ENCODE results near the gene YKT6. TPM values are rescaled to one million over a fixed set of nuclear protein-coding genes. Genes with fewer than 3 reads are reported as not detected.

The YKT6 gene
- total and polyA plus RNA-seq, 2 donors (not counting 3 experiments of a cell fraction or from before 2014, with no cell fraction given), result 117 to 120 TPM

DNA sequence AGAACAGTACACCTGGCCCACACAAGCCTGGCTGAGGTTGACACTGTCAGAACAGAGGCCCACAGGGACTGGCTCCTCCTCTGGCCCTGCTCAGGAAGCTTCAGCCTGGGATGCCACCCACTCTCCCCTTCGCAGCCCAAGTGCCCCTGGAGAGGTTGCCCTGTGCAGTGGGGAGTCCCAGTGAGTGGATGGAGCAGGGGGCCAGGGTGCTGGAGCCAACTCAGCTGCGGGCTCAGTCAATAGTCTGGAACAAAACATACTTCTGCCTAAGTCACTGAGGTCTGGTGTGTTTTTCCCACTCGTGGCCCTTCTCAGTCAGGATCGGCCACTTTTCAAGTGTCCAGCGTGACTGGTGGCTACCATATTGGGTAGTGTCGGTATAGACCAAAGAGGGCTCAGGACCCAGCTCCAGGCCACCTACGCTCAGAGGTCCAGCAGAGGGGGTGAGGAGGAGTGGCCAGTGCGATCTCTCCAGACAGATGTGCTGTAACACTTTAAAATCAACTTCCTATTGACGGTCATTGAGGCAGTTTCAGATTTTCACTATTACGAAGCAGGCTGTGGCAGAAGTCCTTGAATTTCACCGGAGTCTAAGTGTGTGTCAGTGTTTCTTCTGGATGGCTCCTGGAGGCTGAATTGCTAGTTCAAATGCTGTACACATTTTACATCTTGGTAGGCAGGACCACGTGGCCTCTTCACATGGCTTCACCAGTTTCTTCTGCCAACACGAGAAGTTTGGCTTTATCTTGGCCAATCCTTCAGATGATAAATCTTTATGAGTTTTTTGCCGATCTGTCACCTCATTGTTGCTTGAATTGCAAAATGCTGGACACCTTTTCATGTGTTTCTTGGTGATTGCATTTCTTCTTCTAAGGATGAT lies 10.5 kb upstream of the YKT6 start:
- no peaks in the 10 kb centered on the region for H4K20me1 ChIP-seq (replicated peaks; ENCODE audit: control insufficient read depth, extremely low read depth, insufficient read depth, low read length)
- intact Hi-C loops (cut with micrococcal nuclease) (no loop called here), dilution Hi-C loops (cut with MboI; ENCODE audit: extremely low pct_ligation_motif_present, low sequenced_read_pairs) (no loop called here)
- no TSS peak for BruUV-seq (replicated peaks)
- H3K9ac ChIP-seq (replicated peaks; ENCODE audit: extremely low read depth, insufficient read depth, low read length), result no peak overlapping the region
- FAIRE-seq (no peak), DNase-seq (ENCODE audit: low read depth, low spot score) (no peak)
- ChIA-PET CTCF (no interaction called here), POLR2A (no interaction called here)
- no peaks in the 10 kb centered on the region for H3K9me1 ChIP-seq (replicated peaks; ENCODE audit: control insufficient read depth, extremely low read depth, insufficient read depth, low read length)
- H3K4me2 ChIP-seq (ENCODE audit: insufficient read depth, low read length), result no peak overlapping the region
- no peaks in the 10 kb centered on the region for H3K79me2 ChIP-seq (ENCODE audit: control insufficient read depth, insufficient read depth, low read length)
- H3K27me3 ChIP-seq (ENCODE audit: control insufficient read depth in 2 of 2, insufficient read depth in 2 of 2, low read length in 2 of 2), result peaks cover 4 to 10% of the 10 kb centered on the region in 2 experiments
- H3K27ac ChIP-seq (ENCODE audit: insufficient read depth, low read depth, low read length), result no peak overlapping the region
- H3K4me1 ChIP-seq (ENCODE audit: control insufficient read depth, extremely low read depth, insufficient read depth, low read length), result no peaks in the 10 kb centered on the region
- H2AFZ ChIP-seq (ENCODE audit: low read depth, low read length), result no peak overlapping the region
- no peaks in the 10 kb centered on the region for H3K9me3 ChIP-seq (replicated peaks; ENCODE audit: control insufficient read depth, insufficient read depth, low read length)
- TF ChIP-seq, protein P1, sequence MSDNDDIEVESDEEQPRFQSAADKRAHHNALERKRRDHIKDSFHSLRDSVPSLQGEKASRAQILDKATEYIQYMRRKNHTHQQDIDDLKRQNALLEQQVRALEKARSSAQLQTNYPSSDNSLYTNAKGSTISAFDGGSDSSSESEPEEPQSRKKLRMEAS (IDR thresholded peaks at IDR 0.05; ENCODE audit: insufficient read depth, insufficient read length), result no peak
- TF ChIP-seq CTCF (IDR thresholded peaks at IDR 0.05; ENCODE audit: extremely low read depth in 1 of 2, insufficient read depth in 1 of 2, low read depth in 1 of 2, low read length in 2 of 2) (no peak), JUN (IDR thresholded peaks at IDR 0.05; ENCODE audit: borderline replicate concordance, insufficient read depth, insufficient read length, low read depth) (no peak)
- no peak overlapping the region for H3K4me3 ChIP-seq (replicated peaks in 1 of 3; ENCODE audit: insufficient read depth in 1 of 3, low read depth in 1 of 3, low read length in 3 of 3)
- no peaks in the 10 kb centered on the region for H3K36me3 ChIP-seq (ENCODE audit: control insufficient read depth in 2 of 2, extremely low read depth in 1 of 2, insufficient read depth in 2 of 2, low read length in 2 of 2)

DNA sequence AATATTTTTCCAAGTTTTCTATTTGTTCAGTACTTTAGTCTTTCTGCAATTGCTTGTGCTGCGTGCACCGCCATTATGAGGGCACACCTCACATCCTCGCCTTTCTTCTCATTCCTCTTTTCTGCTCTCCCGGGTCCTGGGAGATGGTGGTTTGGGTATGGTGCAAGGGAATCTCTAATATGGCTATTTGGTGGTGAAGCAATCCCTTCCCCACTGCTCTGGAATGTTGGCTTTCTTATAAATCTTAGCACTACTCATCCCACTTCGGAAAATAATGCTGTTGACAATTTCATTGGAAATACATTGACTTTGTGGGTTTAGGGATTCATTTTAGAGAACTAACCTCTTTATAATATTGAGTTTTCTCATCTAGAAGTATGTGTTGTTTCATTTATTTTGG lies 9.6 kb upstream of the YKT6 start:
- Histone ChIP-seq H3K9ac (replicated peaks; ENCODE audit: extremely low read depth, insufficient read depth, low read length) (no peak overlapping the region), H3K4me1 (ENCODE audit: control insufficient read depth, extremely low read depth, insufficient read depth, low read length) (no peaks in the 10 kb centered on the region), H3K79me2 (ENCODE audit: control insufficient read depth, insufficient read depth, low read length) (no peaks in the 10 kb centered on the region), H3K4me3 (replicated peaks in 1 of 3; ENCODE audit: insufficient read depth in 1 of 3, low read depth in 1 of 3, low read length in 3 of 3) (no peak overlapping the region), H3K27me3 (ENCODE audit: control insufficient read depth in 2 of 2, insufficient read depth in 2 of 2, low read length in 2 of 2) (peaks cover 4 to 10% of the 10 kb centered on the region in 2 experiments), H3K4me2 (ENCODE audit: insufficient read depth, low read length) (no peak overlapping the region), H3K27ac (ENCODE audit: insufficient read depth, low read depth, low read length) (no peak overlapping the region), H4K20me1 (replicated peaks; ENCODE audit: control insufficient read depth, extremely low read depth, insufficient read depth, low read length) (no peaks in the 10 kb centered on the region), H3K9me1 (replicated peaks; ENCODE audit: control insufficient read depth, extremely low read depth, insufficient read depth, low read length) (no peaks in the 10 kb centered on the region), H3K36me3 (ENCODE audit: control insufficient read depth in 2 of 2, extremely low read depth in 1 of 2, insufficient read depth in 2 of 2, low read length in 2 of 2) (no peaks in the 10 kb centered on the region), H2AFZ (ENCODE audit: low read depth, low read length) (no peak overlapping the region), H3K9me3 (replicated peaks; ENCODE audit: control insufficient read depth, insufficient read depth, low read length) (no peaks in the 10 kb centered on the region)
- ChIA-PET CTCF (no interaction called here), POLR2A (no interaction called here)
- no TSS peak for BruUV-seq (replicated peaks)
- dilution Hi-C loops (cut with MboI; ENCODE audit: extremely low pct_ligation_motif_present, low sequenced_read_pairs) (no loop called here), intact Hi-C loops (cut with micrococcal nuclease) (no loop called here)
- no peak for TF ChIP-seq EZH2 (IDR thresholded peaks at IDR 0.05; ENCODE audit: borderline replicate concordance, low read depth, low read length, severe bottlenecking)
- TF ChIP-seq FOS (IDR thresholded peaks at IDR 0.05; ENCODE audit: borderline replicate concordance, insufficient read depth, low read length), result no peak
- TF ChIP-seq POLR2A (IDR thresholded peaks at IDR 0.05; ENCODE audit: low read depth, low read length), result no peak
- DNase-seq (ENCODE audit: low read depth, low spot score) (no peak), FAIRE-seq (no peak)

Data from endothelial cell of umbilical vein (primary cell).